Cardiac muscle cell (in vitro differentiated cells and primary cell): ENCODE measurements around the gene TAS2R60. TPM values are rescaled to one million over a fixed set of nuclear protein-coding genes. Genes with fewer than 3 reads are reported as not detected.
"Not testable (repeated sequence)": the region's sequence is repeated elsewhere in the genome, so short reads cannot be mapped to it uniquely, and the experiment has no call there.

Source experiments
- DNase-seq, 2 donors: peaks; one replicate each; pipeline versions ENCODE4 v3.0.0 to v3.0.0-alpha.2; 2010 to 2017; ENCODE audit warnings: low read depth in 1 of 2, low spot score in 1 of 2
- H3K27ac ChIP-seq: fragments of 200-600 bp; sonication (generic); 2 replicates; pipeline ENCODE4 v1.5.1; 2016
- H3K27me3 ChIP-seq: fragments of 200-600 bp; sonication (generic); 2 replicates; pipeline ENCODE4 v1.6.0; 2016; ENCODE audit warnings: control low read depth
- H3K36me3 ChIP-seq: fragments of 200-600 bp; sonication (generic); 2 replicates; pipeline ENCODE4 v1.5.1; 2016; ENCODE audit warnings: control low read depth
- H3K4me1 ChIP-seq: fragments of 200-600 bp; sonication (generic); 2 replicates; pipeline ENCODE4 v1.8.1; 2017; ENCODE audit warnings: low read depth, mild to moderate bottlenecking, mixed run types
- H3K4me3 ChIP-seq: fragments of 200-600 bp; sonication (generic); 2 replicates; pipeline ENCODE4 v1.5.1; 2016; ENCODE audit warnings: mild to moderate bottlenecking
- H3K9me3 ChIP-seq: fragments of 200-600 bp; sonication (generic); 2 replicates; pipeline ENCODE4 v1.5.1; 2017; ENCODE audit warnings: low read depth, mild to moderate bottlenecking, control low read depth
- CTCF ChIP-seq: IDR thresholded peaks from 2 replicates; pipeline ENCODE4 v1.5.1; 2012; ENCODE audit warnings: low read depth, mild to moderate bottlenecking, low read length
- polyA plus RNA-seq: library from polyadenylated mRNA; unstranded; fragments of >200 nt; fragmentation: Nextera tagmentation; extraction: Ambion mirVana; gene quantifications from 2 replicates; pipeline ENCODE4 v1.2.1, GENCODE V29; 2016
- total RNA-seq: library from RNA; depleted of rRNA; stranded (reverse); fragments of >200 nt; gene quantifications from 2 replicates; pipeline ENCODE4 v1.2.3, GENCODE V29; 2016

TAS2R60 gene
- total and polyA plus RNA-seq, 2 experiments from 2014 or later: not detected

- DNase-seq: no peak
- H3K4me3 ChIP-seq: no peak overlapping the region
- no peaks in the 10 kb centered on the region for H3K9me3 ChIP-seq
- TF ChIP-seq CTCF: no peak
- H3K27me3 ChIP-seq: no peaks in the 10 kb centered on the region
- no peak overlapping the region for H3K27ac ChIP-seq
- H3K36me3 ChIP-seq: no peaks in the 10 kb centered on the region
- H3K4me1 ChIP-seq: no peaks in the 10 kb centered on the region
Measured at GRCh38 chr7:143415742-143416397, 27.4 kb upstream of the TAS2R60 start.

GRCh38 chr7:143416565-143417149 is 26.6 kb upstream of the TAS2R60 start:
- H3K36me3 ChIP-seq: no peaks in the 10 kb centered on the region
- peak; percentile 64 to 71 for DNase-seq
- no peak overlapping the region for H3K27ac ChIP-seq
- no peaks in the 10 kb centered on the region for H3K27me3 ChIP-seq
- TF ChIP-seq CTCF: peak; percentile 65
- H3K9me3 ChIP-seq: no peaks in the 10 kb centered on the region
- no peaks in the 10 kb centered on the region for H3K4me1 ChIP-seq
- H3K4me3 ChIP-seq: no peak overlapping the region

DNA sequence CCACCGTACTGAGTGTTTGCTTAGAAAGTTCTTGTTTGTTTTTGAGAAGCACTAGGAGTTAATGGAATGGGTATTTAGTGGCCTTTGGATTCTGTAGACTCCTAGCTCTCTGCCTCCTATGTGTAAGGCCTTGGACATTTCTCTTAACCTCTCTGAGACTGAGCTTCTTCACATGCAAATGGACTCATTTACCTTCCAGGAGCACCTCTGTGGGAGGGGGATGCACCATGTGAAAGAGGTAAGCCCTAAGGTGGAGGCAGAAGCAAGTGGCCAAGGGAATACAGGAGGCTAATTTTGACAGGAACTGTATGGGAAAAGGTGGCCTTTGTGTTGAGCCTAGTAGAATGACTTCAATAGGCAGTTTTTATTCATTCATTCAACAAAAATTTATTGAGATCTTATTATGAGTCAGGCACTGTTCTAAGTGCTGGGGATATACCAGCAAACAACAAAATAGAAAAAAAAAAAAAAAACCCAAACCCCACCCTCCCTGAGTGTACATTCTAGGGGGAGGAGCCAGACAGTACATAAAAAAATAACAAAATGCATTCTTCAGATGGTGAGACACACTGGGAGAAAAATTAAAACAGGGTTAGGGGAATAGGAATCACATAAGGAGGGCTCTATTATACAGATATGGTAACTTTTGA is 25.4 kb upstream of the TAS2R60 start:
- Histone ChIP-seq H3K27me3 (no peaks in the 10 kb centered on the region), H3K9me3 (no peaks in the 10 kb centered on the region), H3K4me1 (no peaks in the 10 kb centered on the region), H3K36me3 (no peaks in the 10 kb centered on the region), H3K4me3 (no peak overlapping the region), H3K27ac (no peak overlapping the region)
- DNase-seq: no peak
- no peak for TF ChIP-seq CTCF

GRCh38 chr7:143418681-143419458 is 24.4 kb upstream of the TAS2R60 start:
- Histone ChIP-seq H3K9me3 (no peaks in the 10 kb centered on the region), H3K27ac (no peak overlapping the region), H3K4me1 (no peaks in the 10 kb centered on the region), H3K4me3 (no peak overlapping the region), H3K36me3 (no peaks in the 10 kb centered on the region), H3K27me3 (no peaks in the 10 kb centered on the region)
- no peak for DNase-seq
- TF ChIP-seq CTCF: no peak

- Histone ChIP-seq H3K9me3 (no peaks in the 10 kb centered on the region), H3K4me1 (no peaks in the 10 kb centered on the region), H3K4me3 (no peak overlapping the region), H3K27me3 (no peaks in the 10 kb centered on the region), H3K27ac (no peak overlapping the region), H3K36me3 (no peaks in the 10 kb centered on the region)
- TF ChIP-seq CTCF: no peak
- peak in 1 of 2 donors; percentile 32 for DNase-seq
Measured at GRCh38 chr7:143419880-143420279, 23.4 kb upstream of the TAS2R60 start.

GRCh38 chr7:143420624-143421023 is 22.6 kb upstream of the TAS2R60 start:
- not testable (repeated sequence) for H3K27ac ChIP-seq, H3K36me3 ChIP-seq, H3K27me3 ChIP-seq, H3K9me3 ChIP-seq, DNase-seq, H3K4me3 ChIP-seq, H3K4me1 ChIP-seq
